ENCODE measurements around the gene ZFYVE27.
A peak's percentile ranks its signal among the peaks of the same experiment; 100 is the strongest.

ZFYVE27 gene

DNA sequence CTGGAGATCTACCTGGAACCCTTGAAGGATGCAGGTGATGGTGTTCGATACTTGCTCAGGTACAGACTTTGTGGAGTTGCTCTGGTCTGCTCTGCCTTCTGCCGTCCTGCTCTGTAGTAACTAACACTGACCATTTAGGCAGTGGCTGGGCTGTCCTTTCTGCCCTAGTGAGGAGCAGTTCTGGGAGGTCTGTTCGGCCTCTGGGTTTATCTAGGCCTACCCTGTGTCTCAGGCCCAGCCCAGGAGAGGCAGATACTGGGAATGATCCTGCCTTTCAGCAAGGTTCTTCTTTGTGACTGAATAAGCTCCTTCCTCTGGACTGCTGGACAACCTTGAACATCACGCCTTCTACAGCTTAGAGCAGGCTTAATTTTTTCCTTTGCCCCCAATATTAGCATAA, 1.7 kb downstream of the ZFYVE27 start (continued):
- no peak for TF ChIP-seq ZBTB26 (tag by site-specific recombination; optimal IDR thresholded peaks at IDR 0.05)
- TF ChIP-seq, protein P1, sequence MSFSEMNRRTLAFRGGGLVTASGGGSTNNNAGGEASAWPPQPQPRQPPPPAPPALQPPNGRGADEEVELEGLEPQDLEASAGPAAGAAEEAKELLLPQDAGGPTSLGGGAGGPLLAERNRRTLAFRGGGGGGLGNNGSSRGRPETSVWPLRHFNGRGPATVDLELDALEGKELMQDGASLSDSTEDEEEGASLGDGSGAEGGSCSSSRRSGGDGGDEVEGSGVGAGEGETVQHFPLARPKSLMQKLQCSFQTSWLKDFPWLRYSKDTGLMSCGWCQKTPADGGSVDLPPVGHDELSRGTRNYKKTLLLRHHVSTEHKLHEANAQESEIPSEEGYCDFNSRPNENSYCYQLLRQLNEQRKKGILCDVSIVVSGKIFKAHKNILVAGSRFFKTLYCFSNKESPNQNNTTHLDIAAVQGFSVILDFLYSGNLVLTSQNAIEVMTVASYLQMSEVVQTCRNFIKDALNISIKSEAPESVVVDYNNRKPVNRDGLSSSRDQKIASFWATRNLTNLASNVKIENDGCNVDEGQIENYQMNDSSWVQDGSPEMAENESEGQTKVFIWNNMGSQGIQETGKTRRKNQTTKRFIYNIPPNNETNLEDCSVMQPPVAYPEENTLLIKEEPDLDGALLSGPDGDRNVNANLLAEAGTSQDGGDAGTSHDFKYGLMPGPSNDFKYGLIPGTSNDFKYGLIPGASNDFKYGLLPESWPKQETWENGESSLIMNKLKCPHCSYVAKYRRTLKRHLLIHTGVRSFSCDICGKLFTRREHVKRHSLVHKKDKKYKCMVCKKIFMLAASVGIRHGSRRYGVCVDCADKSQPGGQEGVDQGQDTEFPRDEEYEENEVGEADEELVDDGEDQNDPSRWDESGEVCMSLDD (tag by site-specific recombination; IDR thresholded peaks at IDR 0.05) = no peak
- TF ChIP-seq ZNF302 (tag by site-specific recombination; IDR thresholded peaks at IDR 0.05; ENCODE audit: low read depth) = no peak
- no peak for TF ChIP-seq ZBTB21 (tag by site-specific recombination; IDR thresholded peaks at IDR 0.05)
- TF ChIP-seq ZBTB49 (tag by site-specific recombination; IDR thresholded peaks at IDR 0.05; ENCODE audit: low read depth) = no peak
- TF ChIP-seq ZNF510 (tag by site-specific recombination; IDR thresholded peaks at IDR 0.05; ENCODE audit: insufficient replicate concordance) = no peak
- TF ChIP-seq ZNF221 (tag by site-specific recombination; IDR thresholded peaks at IDR 0.05; ENCODE audit: borderline replicate concordance) = no peak
- no peak for TF ChIP-seq ZBTB6 (tag by site-specific recombination; IDR thresholded peaks at IDR 0.05)
- TF ChIP-seq ZNF394 (tag by site-specific recombination; IDR thresholded peaks at IDR 0.05; ENCODE audit: borderline replicate concordance) = no peak

DNA sequence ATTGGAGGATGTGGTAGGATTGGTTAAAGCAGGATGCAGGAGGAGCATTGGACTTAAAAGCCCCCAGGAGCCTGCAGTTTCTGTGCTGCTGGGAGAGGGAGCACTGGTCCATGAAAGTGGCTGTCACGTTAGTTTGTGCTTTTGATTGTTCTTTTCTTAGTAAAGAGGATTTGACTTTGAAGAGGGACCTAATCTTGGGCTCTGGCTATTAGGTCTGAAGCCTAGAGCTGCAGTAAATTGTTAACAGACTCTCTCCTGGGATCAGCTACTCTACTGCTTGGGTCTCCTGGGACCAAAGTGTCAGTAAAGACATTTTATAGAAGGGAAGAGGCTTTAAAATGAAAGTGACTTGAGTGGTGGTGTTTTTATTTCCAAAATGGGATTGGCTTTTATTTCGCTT, 3.7 kb downstream of the ZFYVE27 start:
- Histone ChIP-seq H3K4me3 (ENCODE audit: low read depth, low read length) (no peak overlapping the region), H3K9me3 (ENCODE audit: control insufficient read depth, insufficient read depth, low read depth, low read length) (no peaks in the 10 kb centered on the region), H3K27ac (ENCODE audit: extremely low read depth, low read depth, low read length) (no peak overlapping the region), H3K36me3 (ENCODE audit: control insufficient read depth in 2 of 2, insufficient read depth in 1 of 2, low read length in 2 of 2) (peaks cover 15 to 64% of the 10 kb centered on the region in 2 experiments), H3K4me1 (ENCODE audit: control insufficient read depth, insufficient read depth, low read length) (0 out of 2 replicates have a peak, but pooled peaks cover 2% of the 10 kb centered on the region)
- POLR2A ChIA-PET = no interaction called here
- TF ChIP-seq ZNF394 (tag by site-specific recombination; IDR thresholded peaks at IDR 0.05; ENCODE audit: borderline replicate concordance) (peak; percentile 75), GFI1B (tag by site-specific recombination; IDR thresholded peaks at IDR 0.05) (no peak), ZSCAN16 (tag by site-specific recombination; IDR thresholded peaks at IDR 0.05) (0 out of 2 replicates have a peak, but pooled peaks have one; percentile 60), ZNF423 (tag by site-specific recombination; IDR thresholded peaks at IDR 0.05) (peak; percentile 66; the same call in 1 of the 2 replicates), PRDM1 (tag by site-specific recombination; IDR thresholded peaks at IDR 0.05) (peak; percentile 44; the same call in 1 of the 2 replicates), PRDM6 (tag by site-specific recombination; IDR thresholded peaks at IDR 0.05) (peak; percentile 76), ZBTB44 (tag by site-specific recombination; IDR thresholded peaks at IDR 0.05) (0 out of 2 replicates have a peak, but pooled peaks have one; percentile 13), OSR2 (tag by site-specific recombination; IDR thresholded peaks at IDR 0.05) (peak; percentile 86), ZNF239 (tag by site-specific recombination; IDR thresholded peaks at IDR 0.05) (no peak), ZNF19 (tag by site-specific recombination; IDR thresholded peaks at IDR 0.05; ENCODE audit: low read depth) (no peak), FEZF1 (tag by site-specific recombination; IDR thresholded peaks at IDR 0.05) (peak; percentile 89)
- CTCF ChIA-PET = interaction anchor here (1.0 to 1.2 kb wide), 2 partner anchors 18 to 31 kb away, joined by 4 to 8 read pairs; no protein-coding TSS in a partner anchor

All from HEK293 (cell line).